ENCODE results near the gene VPS37B.

VPS37B gene

GRCh38 chr12:122867691-122868461 is 28.0 kb downstream of the VPS37B start:
- DNase-seq, result peak in 7 of 56 donors; percentile 20 to 56 (median 43)

- no peak for DNase-seq
These were observed 28.8 kb downstream of the VPS37B start for GRCh38 chr12:122866950-122867607.

GRCh38 chr12:122866379-122866778 is 29.5 kb downstream of the VPS37B start:
- DNase-seq, result peak in 10 of 56 donors; percentile 27 to 69 (median 50)

GRCh38 chr12:122865268-122866231 is 30.4 kb downstream of the VPS37B start:
- DNase-seq, result peak in 5 of 56 donors; percentile 26 to 52 (median 48)

GRCh38 chr12:122864894-122865253 is 31.1 kb downstream of the VPS37B start:
- DNase-seq, result no peak

GRCh38 chr12:122862872-122863701 is 32.8 kb downstream of the VPS37B start:
- no peak for DNase-seq

GRCh38 chr12:122862110-122862634 is 33.8 kb downstream of the VPS37B start:
- no peak for DNase-seq

GRCh38 chr12:122861587-122861970 is 34.3 kb downstream of the VPS37B start:
- no peak for DNase-seq

- DNase-seq, result no peak
These were observed 34.9 kb downstream of the VPS37B start for GRCh38 chr12:122860854-122861586.

GRCh38 chr12:122860040-122860853 is 35.7 kb downstream of the VPS37B start:
- DNase-seq, result peak in 53 of 56 donors; percentile 30 to 90 (median 69)

GRCh38 chr12:122859303-122860039 is 36.5 kb downstream of the VPS37B start:
- no peak for DNase-seq

- DNase-seq, result no peak
These were observed 37.2 kb downstream of the VPS37B start for GRCh38 chr12:122858591-122859302.

- DNase-seq, result no peak
These were observed 37.8 kb downstream of the VPS37B start for GRCh38 chr12:122858171-122858570.

- peak in 2 of 56 donors; percentile 15 to 20 for DNase-seq
These were observed 38.8 kb downstream of the VPS37B start for GRCh38 chr12:122856999-122857671.

- no peak for DNase-seq
These were observed 39.7 kb downstream of the VPS37B start for GRCh38 chr12:122855928-122856831.
